ENCODE data around the gene TMCO4. TPM values are rescaled to one million over a fixed set of nuclear protein-coding genes. Genes with fewer than 3 reads are reported as not detected.

The TMCO4 gene
- total and polyA plus RNA-seq, 2 of the 8 experiments (the other 6 are each of a cell fraction or from before 2014, with no cell fraction given), result 3.0 to 3.1 TPM

- no peak overlapping the region for H2BK15ac ChIP-seq (ENCODE audit: low read length)
- no peaks in the 10 kb centered on the region for H3K36me3 ChIP-seq (ENCODE audit: control insufficient read depth in 2 of 4, insufficient read depth in 4 of 4, low read length in 3 of 4)
- no peak overlapping the region for H3K18ac ChIP-seq (ENCODE audit: extremely low read depth, low read length)
- no peak for FAIRE-seq
- H4K5ac ChIP-seq (ENCODE audit: insufficient read length, low read depth, low read length), result no peak overlapping the region
- no peaks in the 10 kb centered on the region for H3K23me2 ChIP-seq (ENCODE audit: low read depth, low read length)
- ChIA-PET CTCF (ENCODE audit: partially characterized antibody) (interaction anchor here (0.6 to 1.0 kb wide), 4 partner anchors 11 to 269 kb away, joined by 3 read pairs; no protein-coding TSS in a partner anchor), POLR2A (ENCODE audit: partially characterized antibody) (interaction anchor here (0.7 to 0.8 kb wide), 2 partner anchors 16 to 401 kb away, joined by 3 read pairs; no protein-coding TSS in a partner anchor)
- peaks cover 0 to 5% (median 3%) of the 10 kb centered on the region in 4 experiments; a peak in 5 of 7 replicates for H3K4me1 ChIP-seq (replicated peaks in 1 of 4; ENCODE audit: control insufficient read depth in 3 of 4, insufficient read depth in 4 of 4, low read length in 3 of 4)
- no peak overlapping the region for H3K4me3 ChIP-seq (ENCODE audit: extremely low read depth in 1 of 4, insufficient read depth in 2 of 4, low read depth in 3 of 4, low read length in 4 of 4)
- H3K79me1 ChIP-seq (ENCODE audit: low read depth, low read length), result no peaks in the 10 kb centered on the region
- H4K20me1 ChIP-seq (replicated peaks in 1 of 2; ENCODE audit: control insufficient read depth in 1 of 2, insufficient read depth in 2 of 2, low read length in 2 of 2), result peaks cover 0 to 2% of the 10 kb centered on the region in 2 experiments
- 0 out of 2 replicates have a peak overlapping the region, but pooled peaks have one; percentile 27 for H2BK12ac ChIP-seq (ENCODE audit: low read depth, low read length)
- H3K9me3 ChIP-seq (ENCODE audit: insufficient read depth in 2 of 2, low read depth in 1 of 2, low read length in 1 of 2), result no peaks in the 10 kb centered on the region
- no peak overlapping the region for H3K4ac ChIP-seq (replicated peaks; ENCODE audit: insufficient read length, low read depth, low read length)
- no peak overlapping the region for H2BK5ac ChIP-seq (ENCODE audit: low read depth, low read length)
- no peak overlapping the region for H4K91ac ChIP-seq (replicated peaks; ENCODE audit: insufficient read length, low read length)
- H2BK20ac ChIP-seq (ENCODE audit: low read length), result no peak overlapping the region
- DNase-seq (ENCODE audit: low read depth in 1 of 2, low spot score in 2 of 2), result no peak
- no peak overlapping the region for H2AFZ ChIP-seq (ENCODE audit: low read length)
- H3K4me2 ChIP-seq (ENCODE audit: insufficient read depth in 1 of 2, low read depth in 2 of 2, low read length in 2 of 2), result no peak overlapping the region
- no peak overlapping the region for H3K56ac ChIP-seq (replicated peaks; ENCODE audit: insufficient read length, low read depth, low read length)
- no peak overlapping the region; the same call in 1 of the 2 replicates for H3K27ac ChIP-seq (ENCODE audit: low read depth, low read length)
- no peak overlapping the region for H3K14ac ChIP-seq (ENCODE audit: insufficient read length)
- H3K79me2 ChIP-seq (ENCODE audit: control insufficient read depth in 1 of 2, insufficient read depth in 2 of 2, low read length in 2 of 2), result no peaks in the 10 kb centered on the region
- peaks cover 0 to 2% (median 0%) of the 10 kb centered on the region in 4 experiments; a peak in 2 of 7 replicates for H3K27me3 ChIP-seq (replicated peaks in 1 of 4; ENCODE audit: control insufficient read depth in 3 of 4, extremely low read depth in 1 of 4, insufficient read depth in 3 of 4, low read length in 3 of 4)
- no peak overlapping the region for H2BK120ac ChIP-seq (replicated peaks; ENCODE audit: low read depth, low read length)
- no peak overlapping the region for H2AK5ac ChIP-seq (ENCODE audit: low read depth, low read length)
- H3K23ac ChIP-seq (ENCODE audit: insufficient read length), result no peak overlapping the region
- WGBS, 2 experiments (ENCODE audit: extremely low coverage in 1 of 2, insufficient coverage in 1 of 2, insufficient read length in 1 of 2, insufficient replicate concordance in 2 of 2, low coverage in 1 of 2, low lambda C conversion rate in 2 of 2, missing lambda C conversion rate in 1 of 2), result 85% methylated on average over 9 of the region's 10 CpGs; no CpG with 5 or more reads in 1 of the 2 experiments
- H4K8ac ChIP-seq (ENCODE audit: extremely low read depth, insufficient read depth, low read length), result 0 out of 2 replicates have a peak overlapping the region, but pooled peaks have one; percentile 63
- H3K9ac ChIP-seq (replicated peaks in 1 of 4; ENCODE audit: extremely low read depth in 1 of 4, low read depth in 3 of 4, low read length in 3 of 4), result no peak overlapping the region
- TF ChIP-seq FOSL1 (IDR thresholded peaks at IDR 0.05; ENCODE audit: insufficient read depth, low read depth, low read length) (no peak), MAX (IDR thresholded peaks at IDR 0.05) (no peak), EP300 (IDR thresholded peaks at IDR 0.05; ENCODE audit: borderline replicate concordance in 1 of 2, low read depth in 2 of 2, low read length in 2 of 2) (no peak), CTCF (IDR thresholded peaks at IDR 0.05; ENCODE audit: control extremely low read depth in 1 of 3, insufficient read depth in 1 of 3, low read depth in 1 of 3, low read length in 3 of 3) (no peak)
These were observed 142.2 kb downstream of the TMCO4 start for GRCh38 chr1:19657511-19657910.

All from H1 (cell line).